RKO (cell line): ENCODE data around the gene VEPH1.

Experiments
- DNase-seq: peaks from one replicate; pipeline ENCODE4 v3.0.0-alpha.2; 2016; ENCODE audit warnings: low spot score

VEPH1 gene

GRCh38 chr3:157502916-157503595 is at the start of gene VEPH1:
Gene VEPH1 (minus strand): TSS chr3:157503416. CDS start chr3:157495349, 8,067 bp downstream.
- peak; percentile 31 for DNase-seq

DNA sequence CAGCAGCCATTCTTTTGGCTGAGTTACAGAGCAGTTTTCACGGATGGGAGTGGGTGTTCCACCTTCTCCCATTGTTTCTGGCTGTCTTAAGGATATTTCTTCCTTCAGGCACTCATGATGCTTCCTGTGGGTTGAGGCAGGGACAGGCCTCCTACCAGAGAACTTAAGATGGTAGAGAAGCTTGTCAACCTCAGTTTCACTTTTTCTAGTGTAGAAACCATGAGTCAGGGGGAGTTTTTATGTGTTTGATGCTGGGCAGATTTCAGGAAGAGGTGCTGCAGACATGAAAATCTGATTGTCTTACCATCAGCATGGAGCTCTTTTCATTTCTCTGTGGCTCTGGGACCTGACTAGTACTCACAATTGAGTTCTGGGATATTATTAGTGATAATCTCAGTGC is 48.7 kb upstream of the VEPH1 start:
- no peak for DNase-seq

- no peak for DNase-seq
Observed at GRCh38 chr3:157549498-157549897, 46.3 kb upstream of the VEPH1 start.

DNA sequence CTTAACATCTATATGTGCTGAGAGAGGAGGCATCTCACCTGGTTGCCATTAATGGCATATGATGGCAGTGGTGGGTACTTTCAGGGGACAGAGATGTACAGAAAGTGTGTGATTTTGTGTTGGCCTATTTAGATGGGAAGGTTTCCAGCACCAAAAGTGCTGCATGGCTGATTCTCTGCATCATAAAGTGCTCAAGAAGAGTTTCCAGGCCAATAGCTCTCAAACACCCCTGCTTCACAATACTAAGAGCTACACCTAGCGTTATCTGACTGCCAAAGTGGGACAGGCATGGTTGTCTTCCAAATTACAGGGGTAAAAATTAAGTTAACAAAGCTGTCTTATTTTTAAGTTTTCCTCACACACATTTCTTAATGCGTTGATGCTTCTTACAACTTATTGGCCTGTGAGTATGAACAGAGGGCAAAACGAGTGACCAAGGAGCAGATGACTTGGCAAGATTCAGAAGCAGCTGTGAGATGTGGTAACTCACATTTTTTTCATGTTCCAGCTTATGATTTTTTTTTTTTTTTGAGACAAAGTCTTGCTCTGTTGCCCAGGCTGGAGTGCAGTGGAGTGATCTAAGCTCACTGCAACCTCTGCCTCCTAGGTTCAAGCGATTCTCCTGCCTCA is 41.4 kb upstream of the VEPH1 start:
- DNase-seq, result no peak

GRCh38 chr3:157543501-157544035 is 40.4 kb upstream of the VEPH1 start:
- no peak for DNase-seq

DNA sequence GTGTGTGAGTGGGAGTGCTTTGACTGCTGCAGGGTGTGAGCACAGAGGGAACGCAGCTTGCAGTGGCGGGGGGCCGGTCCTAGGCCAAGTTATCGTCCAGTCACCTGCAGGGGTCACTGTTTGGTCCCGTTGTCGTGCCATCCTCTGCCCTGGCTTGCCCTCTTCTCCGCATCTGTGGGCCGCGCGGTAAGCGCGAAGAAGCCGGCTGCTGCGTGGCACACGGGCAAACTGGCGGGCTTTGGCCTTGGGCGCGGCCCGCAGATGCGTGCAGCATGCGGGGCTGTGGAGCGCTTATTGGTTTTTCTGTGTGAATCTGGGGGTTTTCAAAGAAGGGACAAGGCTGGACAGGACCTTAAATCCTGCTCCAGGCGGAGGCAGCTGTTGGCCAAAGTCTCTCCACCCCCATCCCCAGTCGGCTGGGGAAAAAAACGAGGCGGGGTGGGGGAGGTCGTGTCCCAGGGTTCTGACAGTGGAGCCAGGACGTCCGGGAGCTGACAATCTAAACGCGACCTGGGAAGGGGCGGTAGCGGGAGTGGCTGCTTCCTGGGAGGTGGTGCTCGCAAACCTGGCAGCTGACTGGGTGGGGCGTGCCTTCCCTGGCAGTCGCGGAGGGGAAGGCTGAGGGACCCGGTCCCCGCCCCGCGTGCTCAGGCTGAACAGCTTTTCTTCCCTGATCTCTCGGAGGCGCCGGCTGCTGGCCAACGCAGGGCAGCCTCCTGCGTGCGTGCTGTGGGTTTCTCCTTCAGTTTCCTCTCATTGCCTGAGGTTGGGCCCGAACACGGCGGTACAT is 39.7 kb upstream of the VEPH1 start:
- no peak for DNase-seq

GRCh38 chr3:157541506-157542236 is 38.5 kb upstream of the VEPH1 start:
- DNase-seq, result no peak

DNA sequence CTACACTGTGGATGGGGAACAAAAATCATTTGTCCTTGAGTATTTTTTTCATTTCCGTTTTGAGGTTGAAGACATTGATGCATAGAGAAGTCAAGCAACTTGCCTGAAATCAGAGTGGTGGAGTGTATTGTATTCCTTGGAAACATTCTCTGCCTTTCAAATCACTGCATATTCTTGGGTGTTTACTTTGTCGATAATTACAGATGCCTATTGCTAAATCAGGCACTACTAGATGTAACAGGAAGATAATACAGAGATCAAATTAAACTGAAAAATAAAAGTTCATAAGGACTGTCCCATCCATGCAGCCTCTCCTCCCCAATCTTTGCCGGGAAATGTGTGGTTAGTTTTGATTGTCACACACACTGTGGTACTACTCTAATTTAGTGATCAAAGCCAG is 37.4 kb upstream of the VEPH1 start:
- no peak for DNase-seq

GRCh38 chr3:157535667-157536066 is 32.5 kb upstream of the VEPH1 start:
- no peak for DNase-seq

GRCh38 chr3:157534725-157535161 is 31.5 kb upstream of the VEPH1 start:
- no peak for DNase-seq

GRCh38 chr3:157533298-157534070 is 30.3 kb upstream of the VEPH1 start:
- peak; percentile 92 for DNase-seq

GRCh38 chr3:157532529-157533297 is 29.5 kb upstream of the VEPH1 start:
- DNase-seq, result peak; percentile 92

- peak; percentile 47 for DNase-seq
Observed at GRCh38 chr3:157531771-157532170, 28.6 kb upstream of the VEPH1 start.

GRCh38 chr3:157531301-157531660 is 28.1 kb upstream of the VEPH1 start:
- peak; percentile 35 for DNase-seq

GRCh38 chr3:157530637-157531300 is 27.6 kb upstream of the VEPH1 start:
- DNase-seq, result peak; percentile 19

GRCh38 chr3:157529751-157530150 is 26.5 kb upstream of the VEPH1 start:
- no peak for DNase-seq

- DNase-seq, result no peak
Observed at GRCh38 chr3:157529085-157529484, 25.9 kb upstream of the VEPH1 start.

GRCh38 chr3:157527131-157527881 is 24.1 kb upstream of the VEPH1 start:
- DNase-seq, result peak; percentile 11

- no peak for DNase-seq
Observed at GRCh38 chr3:157526036-157526435, 22.8 kb upstream of the VEPH1 start.
